ENCODE results near the gene MRFAP1.
A peak's percentile ranks its signal among the peaks of the same experiment; 100 is the strongest.
"Not testable (repeated sequence)": the region's sequence is repeated elsewhere in the genome, so short reads cannot be mapped to it uniquely, and the experiment has no call there.

Gene MRFAP1

GRCh38 chr4:6634746-6635145 lies 5.7 kb upstream of the MRFAP1 start:
- no peak for DNase-seq (ENCODE audit: low read depth)

GRCh38 chr4:6639137-6639680 lies 1.3 kb upstream of the MRFAP1 start:
- DNase-seq (ENCODE audit: low read depth) = no peak

- peak; percentile 35 for DNase-seq (ENCODE audit: low read depth)
Observed at GRCh38 chr4:6641164-6641970, 882 bp downstream of the MRFAP1 start.

- DNase-seq (ENCODE audit: low read depth) = no peak
Observed at GRCh38 chr4:6641971-6642320, 1.5 kb downstream of the MRFAP1 start.

- DNase-seq (ENCODE audit: low read depth) = no peak
Observed at GRCh38 chr4:6643141-6643847, 2.8 kb downstream of the MRFAP1 start.

GRCh38 chr4:6644792-6645530 lies 4.5 kb downstream of the MRFAP1 start:
- no peak for DNase-seq (ENCODE audit: low read depth)

GRCh38 chr4:6647169-6647568 lies 6.7 kb downstream of the MRFAP1 start:
- no peak for DNase-seq (ENCODE audit: low read depth)

GRCh38 chr4:6647582-6648230 lies 7.2 kb downstream of the MRFAP1 start:
- DNase-seq (ENCODE audit: low read depth) = no peak

GRCh38 chr4:6649216-6649615 lies 8.7 kb downstream of the MRFAP1 start:
- DNase-seq (ENCODE audit: low read depth) = no peak

GRCh38 chr4:6654211-6654610 lies 13.7 kb downstream of the MRFAP1 start:
- not testable (repeated sequence) for DNase-seq (ENCODE audit: low read depth)

- not testable (repeated sequence) for DNase-seq (ENCODE audit: low read depth)
Observed at GRCh38 chr4:6655291-6655690, 14.8 kb downstream of the MRFAP1 start.

GRCh38 chr4:6655924-6656323 lies 15.4 kb downstream of the MRFAP1 start:
- no peak for DNase-seq (ENCODE audit: low read depth)

GRCh38 chr4:6657242-6658208 lies 17.0 kb downstream of the MRFAP1 start:
- DNase-seq (ENCODE audit: low read depth) = no peak

GRCh38 chr4:6658209-6658595 lies 17.7 kb downstream of the MRFAP1 start:
- DNase-seq (ENCODE audit: low read depth) = no peak

- peak; percentile 40 for DNase-seq (ENCODE audit: low read depth)
Observed at GRCh38 chr4:6658597-6659075, 18.2 kb downstream of the MRFAP1 start.

- no peak for DNase-seq (ENCODE audit: low read depth)
Observed at GRCh38 chr4:6659897-6660296, 19.4 kb downstream of the MRFAP1 start.

- DNase-seq (ENCODE audit: low read depth) = no peak
Observed at GRCh38 chr4:6660430-6660829, 19.9 kb downstream of the MRFAP1 start.

GRCh38 chr4:6662591-6662990 lies 22.1 kb downstream of the MRFAP1 start:
- no peak for DNase-seq (ENCODE audit: low read depth)

- DNase-seq (ENCODE audit: low read depth) = no peak
Observed at GRCh38 chr4:6663596-6664393, 23.3 kb downstream of the MRFAP1 start.

- DNase-seq (ENCODE audit: low read depth) = no peak
Observed at GRCh38 chr4:6665320-6665654, 24.8 kb downstream of the MRFAP1 start.

All from T follicular helper cell (primary cell).